COLO829 (cell line): ENCODE results near the gene MYOM1.
"Not testable (repeated sequence)": the region's sequence is repeated elsewhere in the genome, so short reads cannot be mapped to it uniquely, and the experiment has no call there.

Experiments
- DNase-seq: peaks from one replicate; pipeline ENCODE4 v3.0.0; 2012; ENCODE audit warnings: low spot score

The MYOM1 gene

DNA sequence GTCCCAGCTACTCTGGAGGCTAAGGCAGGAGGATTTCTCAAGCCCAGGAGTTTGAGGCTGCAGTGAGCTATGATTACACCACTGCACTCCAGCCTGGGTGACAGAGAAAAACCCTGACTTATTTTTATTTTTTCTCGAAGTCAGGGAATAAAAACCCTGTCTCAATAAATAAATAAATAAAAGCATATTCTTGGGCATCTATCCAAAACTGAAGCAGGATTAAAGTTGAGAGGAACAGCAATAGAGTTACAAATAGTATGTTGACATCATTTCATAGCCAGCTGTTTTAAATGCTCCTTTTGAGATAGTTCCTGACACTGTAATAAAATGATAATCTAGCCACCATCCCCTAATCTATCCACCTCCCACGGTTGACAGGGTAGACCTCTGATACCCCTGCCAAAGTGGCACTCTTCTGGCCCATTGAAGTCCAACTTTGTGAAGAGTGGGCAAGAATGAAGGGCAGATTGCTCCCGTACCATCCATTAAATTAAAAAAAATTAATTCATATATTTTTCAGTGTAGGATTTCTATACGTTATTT, 164.5 kb downstream of the MYOM1 start:
- DNase-seq = no peak

DNA sequence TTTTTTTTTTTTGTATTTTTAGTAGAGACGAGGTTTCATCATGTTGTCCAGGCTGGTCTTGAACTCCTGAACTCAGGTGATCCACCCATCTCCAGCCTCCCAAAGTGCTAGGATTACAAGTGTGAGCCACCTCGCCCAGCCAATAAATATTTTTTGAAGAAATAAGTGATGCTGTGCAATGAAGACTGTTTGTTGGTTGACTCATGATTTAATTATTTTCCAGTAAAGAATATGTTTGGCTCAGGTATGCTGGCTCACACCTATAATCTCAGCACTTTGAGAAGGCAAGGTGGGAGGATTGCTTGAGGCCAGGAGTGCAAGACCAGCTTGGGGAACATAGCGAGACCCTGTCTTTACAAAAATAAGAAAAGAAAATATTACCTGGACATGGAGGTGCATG, 165.0 kb downstream of the MYOM1 start:
- DNase-seq = no peak

DNA sequence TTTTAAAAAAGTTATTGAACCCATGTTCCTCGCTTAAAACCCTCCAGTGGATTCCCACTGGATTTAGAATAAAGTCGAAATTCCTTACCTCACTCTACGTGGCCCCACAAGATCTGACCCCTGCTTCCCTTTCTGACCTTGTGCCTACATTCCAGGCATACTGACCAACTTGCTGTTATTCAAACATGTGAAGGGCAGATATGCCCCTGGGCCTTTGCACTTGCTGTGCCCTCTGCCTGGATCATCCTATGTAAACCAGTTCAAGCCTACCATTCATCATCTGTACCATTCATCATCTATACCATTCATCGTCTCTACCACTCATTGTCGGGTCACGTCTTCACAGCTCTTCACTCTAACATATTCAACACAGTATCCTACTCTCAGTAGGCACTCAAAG, 165.6 kb downstream of the MYOM1 start:
- no peak for DNase-seq

DNA sequence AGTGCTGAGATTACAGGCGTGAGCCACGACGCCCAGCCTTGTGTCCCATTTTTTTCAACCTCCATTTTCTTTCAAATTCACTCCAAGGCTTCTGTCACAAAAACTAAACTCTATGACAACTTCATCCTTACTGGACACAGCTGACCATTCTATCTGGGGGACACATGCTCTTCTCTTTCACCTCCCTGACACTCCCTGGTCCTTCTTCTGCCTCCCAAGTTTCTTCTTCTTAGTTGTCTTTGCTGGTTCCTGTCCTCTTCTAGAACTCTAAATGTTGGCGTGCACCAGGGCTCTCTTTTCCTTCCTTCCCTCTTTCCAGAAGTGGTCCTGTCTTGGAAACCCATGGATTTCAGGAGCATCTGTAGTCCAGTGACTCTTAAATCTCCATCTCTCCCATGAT, 166.7 kb downstream of the MYOM1 start:
- no peak for DNase-seq

DNA sequence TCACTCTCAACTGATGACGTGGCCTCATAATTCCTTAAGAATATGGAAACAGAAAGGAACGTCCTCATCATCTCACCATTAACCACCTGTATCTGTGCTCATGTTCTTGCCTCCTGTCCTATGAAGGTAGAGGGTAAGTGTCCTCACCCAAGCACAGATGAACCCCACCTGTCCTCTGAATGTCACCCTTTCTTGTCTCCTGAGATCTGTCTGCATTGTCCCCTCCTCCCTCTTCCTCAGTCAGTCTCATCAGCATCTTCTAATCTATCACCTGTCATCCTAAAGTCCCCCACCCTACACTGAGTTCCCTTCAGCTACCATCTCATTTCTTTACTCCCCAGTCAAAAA, 167.4 kb downstream of the MYOM1 start:
- DNase-seq = no peak

GRCh38 chr18:3051718-3052410, 167.9 kb downstream of the MYOM1 start:
- no peak for DNase-seq

GRCh38 chr18:3049897-3050454, 169.8 kb downstream of the MYOM1 start:
- DNase-seq = not testable (repeated sequence)

DNA sequence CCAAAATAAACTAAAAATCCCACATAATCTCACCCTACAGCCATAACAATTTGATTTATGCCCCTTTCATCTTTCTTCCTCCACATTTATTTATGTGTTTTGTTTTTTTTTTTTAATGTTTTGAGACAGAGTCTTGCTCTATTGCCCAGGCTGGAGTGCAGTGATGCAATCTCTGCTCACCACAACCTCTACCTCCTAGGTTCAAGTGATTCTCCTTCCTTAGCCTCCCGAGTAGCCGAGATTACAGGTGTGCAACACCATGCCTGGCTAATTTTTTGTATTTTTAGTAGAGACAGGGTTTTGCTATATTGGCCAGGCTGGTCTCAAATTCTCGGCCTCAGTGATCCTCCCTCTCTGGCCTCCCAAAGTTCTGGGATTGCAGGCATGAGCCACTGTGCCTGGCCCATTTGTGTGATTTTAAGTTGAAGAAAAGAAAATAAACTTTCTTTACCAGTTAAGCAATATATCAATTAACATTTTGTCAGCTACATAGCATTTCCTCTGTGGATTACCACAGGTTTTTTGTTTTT, 170.9 kb downstream of the MYOM1 start:
- no peak for DNase-seq

- DNase-seq = no peak
Measured at GRCh38 chr18:3048121-3048520, 171.6 kb downstream of the MYOM1 start.

- no peak for DNase-seq
Measured at GRCh38 chr18:3046216-3046808, 173.5 kb downstream of the MYOM1 start.

DNA sequence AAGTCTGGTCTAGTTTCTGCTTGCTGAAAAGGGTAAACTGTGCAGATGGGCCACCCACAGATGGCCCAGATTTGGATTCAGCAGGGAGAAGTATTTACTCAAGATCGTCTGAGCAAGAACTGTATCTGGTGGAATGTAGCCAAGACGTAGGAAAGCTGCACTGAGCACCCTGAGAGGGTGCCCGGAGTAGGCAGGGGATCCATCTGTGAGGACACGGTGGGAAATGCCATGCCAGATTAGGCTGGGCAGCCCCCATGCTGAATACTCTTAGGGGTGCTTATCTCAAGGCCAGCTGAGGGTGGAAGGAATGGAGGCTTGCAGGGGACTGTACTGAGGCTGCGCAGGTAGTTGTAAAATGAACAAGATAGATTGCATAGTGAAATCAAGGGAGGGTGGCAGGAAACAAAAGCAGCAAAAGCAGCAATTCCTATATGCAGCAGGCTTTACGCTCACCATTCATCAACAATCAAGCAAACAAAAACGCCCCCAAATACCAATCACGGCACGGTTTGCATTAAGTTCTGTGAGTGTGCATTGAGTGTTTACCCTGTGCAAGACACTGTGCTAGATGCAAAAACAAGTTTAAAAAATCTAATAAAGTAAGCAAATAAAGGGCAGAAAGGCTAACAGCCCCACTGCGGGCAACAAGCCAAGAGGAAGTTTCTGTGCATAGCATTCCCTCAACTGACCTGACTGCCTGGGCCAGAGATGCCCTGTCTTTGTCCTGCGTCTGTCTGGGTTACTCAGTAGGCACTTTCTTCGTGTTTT, 174.7 kb downstream of the MYOM1 start:
- DNase-seq = no peak

- no peak for DNase-seq
Measured at GRCh38 chr18:3042379-3042778, 177.4 kb downstream of the MYOM1 start.

GRCh38 chr18:3041843-3042242, 177.9 kb downstream of the MYOM1 start:
- no peak for DNase-seq

- no peak for DNase-seq
Measured at GRCh38 chr18:3040881-3041280, 178.9 kb downstream of the MYOM1 start.

DNA sequence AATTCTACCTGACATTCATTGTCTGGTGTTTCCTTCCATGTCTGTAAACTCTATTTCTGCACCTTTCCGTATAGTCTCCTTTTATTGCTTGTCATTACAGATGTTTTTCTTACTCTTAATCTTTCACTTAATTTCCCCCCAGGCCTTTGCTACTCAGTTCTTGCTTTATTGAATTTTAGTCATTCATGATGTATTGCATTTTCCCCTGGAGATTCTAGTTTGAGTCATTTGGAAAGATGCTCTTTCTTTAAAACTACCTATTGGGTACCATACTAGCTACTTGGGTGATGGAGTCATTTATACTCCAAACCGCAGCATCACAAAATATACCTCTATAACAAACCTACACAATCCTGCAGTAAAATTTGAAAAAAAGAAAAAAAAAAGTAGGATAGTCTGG, 179.6 kb downstream of the MYOM1 start:
- no peak for DNase-seq

DNA sequence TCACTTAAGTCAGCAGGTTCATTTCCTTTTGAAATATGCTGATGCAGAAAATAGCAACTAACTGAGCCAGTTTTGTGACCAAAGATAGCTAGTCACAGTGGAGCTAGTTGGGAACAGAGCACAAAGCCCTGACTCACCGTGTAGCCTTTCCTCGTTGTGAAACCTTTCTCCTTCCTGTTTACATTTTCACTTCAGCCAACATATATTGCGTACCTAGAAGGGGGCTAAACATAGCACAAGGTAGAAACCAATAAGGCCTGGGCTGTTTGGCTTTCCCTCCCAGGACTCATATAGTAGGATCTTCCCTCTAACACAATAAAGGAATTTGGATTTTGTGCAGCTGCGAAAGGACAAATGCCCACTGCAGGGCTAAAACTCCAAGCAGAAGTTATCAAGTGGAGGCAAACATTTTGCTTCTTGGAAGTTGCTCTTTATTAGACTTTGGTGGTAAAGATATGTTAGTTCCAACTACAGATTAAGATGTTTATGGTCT, 182.3 kb downstream of the MYOM1 start:
- DNase-seq = no peak

DNA sequence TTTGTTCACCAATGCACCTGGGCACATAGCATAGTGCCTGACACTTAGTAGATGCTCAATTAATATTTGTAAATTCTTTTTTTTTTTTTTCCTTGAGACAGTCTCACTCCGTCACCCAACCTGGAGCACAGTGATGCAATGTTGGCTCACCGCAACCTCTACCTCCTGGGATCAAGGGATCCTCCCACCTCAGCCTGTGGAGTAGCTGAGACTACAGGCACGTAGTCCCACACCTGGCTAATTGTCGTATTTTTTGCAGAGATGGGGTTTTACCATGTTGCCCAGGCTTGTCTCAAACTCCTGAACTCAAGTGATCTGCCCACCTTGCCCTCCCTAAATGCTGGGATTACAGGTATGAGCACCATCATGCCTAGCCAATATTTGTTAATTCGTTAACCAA, 183.7 kb downstream of the MYOM1 start:
- DNase-seq = no peak

- no peak for DNase-seq
Measured at GRCh38 chr18:3035635-3036034, 184.1 kb downstream of the MYOM1 start.

- DNase-seq = no peak
Measured at GRCh38 chr18:3032721-3033120, 187.0 kb downstream of the MYOM1 start.

GRCh38 chr18:3029215-3029952, 190.4 kb downstream of the MYOM1 start:
- DNase-seq = no peak

DNA sequence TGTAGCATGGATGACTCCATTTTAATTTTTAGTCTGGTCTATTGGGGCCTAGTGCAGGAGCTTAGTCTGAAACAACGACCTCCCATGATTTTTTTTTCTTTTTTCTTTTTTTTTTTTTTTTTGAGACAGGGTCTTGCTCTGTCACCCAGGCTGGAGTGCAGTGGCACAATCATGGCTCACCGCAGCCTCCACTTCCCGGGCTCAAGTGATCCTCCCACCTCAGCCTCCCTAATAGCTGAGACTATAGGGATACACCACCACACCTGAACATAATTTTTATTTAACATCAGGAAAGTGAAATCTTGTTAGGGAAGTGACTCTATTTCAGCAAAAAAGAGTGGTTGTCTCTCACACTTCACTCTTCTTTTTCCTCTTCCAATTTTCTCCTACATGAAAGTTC, 191.7 kb downstream of the MYOM1 start:
- DNase-seq = not testable (repeated sequence)
